ENCODE results near the gene RASGRF1.

- TF ChIP-seq CTCF (IDR thresholded peaks at IDR 0.05) = no peak
- TF ChIP-seq POLR2A (IDR thresholded peaks at IDR 0.05) = no peak
Measured at GRCh38 chr15:79078003-79078402, 12.6 kb downstream of the RASGRF1 start.
